NCI-H526 treated with DMSO at 0.1 percent for 48 hours (cell line): ENCODE measurements around the gene UNC13A.

ENCODE experiments used
- DNase-seq: peaks from one replicate; lab custom pipeline; 2025; lab: John Stamatoyannopoulos, UW

The UNC13A gene

GRCh38 chr19:17706750-17707181 is 18.6 kb upstream of the UNC13A start:
- DNase-seq, result no peak

DNA sequence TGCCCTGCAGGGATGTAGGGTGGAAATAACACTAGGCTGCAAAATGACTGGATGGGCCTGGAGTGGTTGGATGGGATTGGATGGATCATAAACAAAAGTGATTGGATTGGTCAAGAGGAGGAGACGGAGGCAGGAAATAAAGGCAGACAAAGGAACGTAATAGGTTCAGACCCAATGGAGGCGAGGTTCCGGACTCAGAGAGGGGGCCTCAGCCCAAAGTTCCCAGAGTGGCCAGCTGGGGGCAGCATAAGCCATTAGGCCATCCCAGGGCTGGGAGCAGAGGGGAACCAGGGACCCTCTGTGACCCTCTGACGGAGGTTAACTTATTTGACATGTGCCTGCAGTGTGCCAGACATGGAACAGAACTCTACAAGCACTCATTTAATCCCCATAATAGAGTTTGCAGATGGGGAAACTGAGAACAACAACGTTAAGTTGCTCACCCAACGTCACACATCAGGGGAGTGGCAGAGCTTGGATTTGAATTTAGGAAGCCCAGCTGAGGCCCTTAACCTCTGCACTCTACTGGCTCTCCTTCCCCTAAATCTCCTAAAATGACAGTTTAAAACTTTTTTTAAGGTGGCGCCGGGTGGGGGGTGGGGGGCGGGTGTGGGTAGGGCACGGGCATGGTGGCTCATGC is 15.8 kb upstream of the UNC13A start:
- DNase-seq, result no peak

GRCh38 chr19:17695198-17695597 is 7.0 kb upstream of the UNC13A start:
- no peak for DNase-seq

DNA sequence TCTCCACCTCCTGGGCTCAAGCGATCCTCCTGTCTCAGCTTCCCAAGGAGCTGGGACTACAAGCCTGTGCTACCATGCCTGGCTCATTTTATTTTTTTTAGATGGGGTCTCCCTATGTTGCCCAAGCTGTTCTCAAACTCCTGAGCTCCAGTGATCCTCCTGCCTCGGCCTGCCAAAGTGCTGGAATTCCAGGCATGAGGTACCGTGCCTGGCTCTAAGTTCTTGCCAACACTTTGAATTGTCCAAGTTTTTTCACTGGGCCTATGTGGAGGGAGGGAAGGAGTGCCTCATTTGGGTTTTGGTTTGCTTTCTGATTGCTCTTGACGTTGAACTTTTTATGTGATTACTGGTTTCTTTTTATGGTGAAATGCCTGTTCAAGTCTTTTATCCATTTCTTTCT is 4.4 kb upstream of the UNC13A start:
- no peak for DNase-seq

DNA sequence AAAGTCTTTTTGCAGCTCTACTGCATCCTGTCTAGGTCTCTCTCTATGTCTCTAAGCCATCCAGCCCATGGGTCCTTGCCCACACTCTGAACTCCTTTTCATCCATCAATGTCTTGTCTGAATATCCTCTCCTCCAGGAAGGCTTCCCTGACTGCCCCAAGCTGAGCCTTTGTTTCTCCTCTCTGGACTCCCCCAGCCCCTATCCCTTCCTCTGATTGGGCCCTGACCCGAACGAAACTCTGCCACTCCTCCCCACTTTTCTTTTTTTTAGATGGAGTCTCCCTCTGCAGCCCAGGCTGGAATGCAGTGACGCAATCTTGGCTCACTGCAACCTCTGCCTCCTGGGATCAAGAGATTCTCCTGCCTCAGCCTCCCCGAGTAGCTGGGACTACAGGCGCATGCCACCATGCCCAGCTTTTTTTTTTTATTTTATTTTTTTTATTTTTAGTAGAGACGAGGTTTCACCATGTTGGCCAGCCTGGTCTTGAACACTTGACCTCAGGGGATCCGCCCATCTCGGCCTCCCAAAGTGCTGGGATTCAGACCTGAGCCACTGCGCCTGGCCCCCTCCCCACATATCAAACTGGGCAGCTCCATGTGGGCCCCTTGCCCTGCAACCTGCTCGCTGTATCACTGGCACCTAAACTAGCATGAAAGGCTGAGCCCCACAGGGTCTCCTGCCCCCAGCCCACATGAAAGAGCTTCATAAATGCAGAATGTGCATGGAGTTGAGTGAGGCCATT is 870 bp upstream of the UNC13A start:
- DNase-seq, result no peak

DNA sequence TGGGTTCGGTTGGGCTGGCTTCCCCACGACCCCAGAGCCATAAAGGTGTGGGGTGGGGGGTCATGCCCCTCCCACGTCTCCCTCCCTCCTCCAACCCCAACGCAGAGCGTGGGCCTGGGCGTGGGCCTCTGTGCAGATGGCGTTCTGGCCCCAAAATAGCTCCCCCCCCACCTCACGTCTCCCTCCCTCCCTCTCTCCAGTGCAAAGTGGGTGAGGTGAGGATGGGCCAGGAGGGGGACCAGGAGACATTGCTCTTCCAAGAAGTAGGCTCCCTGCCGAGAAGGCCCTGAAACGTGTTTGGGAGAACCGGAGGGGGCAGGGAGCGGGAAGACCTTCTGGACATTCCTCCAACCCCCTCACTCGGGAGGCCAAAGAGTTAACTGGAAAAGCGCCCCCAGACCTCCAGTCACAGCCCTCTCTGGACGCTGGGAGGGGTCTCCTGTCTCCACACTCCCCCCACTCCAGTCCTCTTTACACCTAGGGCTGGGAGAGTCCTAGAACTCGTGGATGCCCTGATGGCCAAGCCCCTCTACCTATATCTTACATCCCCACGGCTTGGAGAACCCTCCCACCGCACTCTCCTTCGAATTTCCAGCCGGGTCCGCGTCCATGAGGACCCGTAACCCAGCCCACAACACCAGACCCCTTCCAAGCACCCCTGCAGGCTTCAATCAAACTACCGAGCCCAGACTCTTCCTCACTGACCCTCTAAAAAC is 855 bp downstream of the UNC13A start:
- DNase-seq, result no peak

DNA sequence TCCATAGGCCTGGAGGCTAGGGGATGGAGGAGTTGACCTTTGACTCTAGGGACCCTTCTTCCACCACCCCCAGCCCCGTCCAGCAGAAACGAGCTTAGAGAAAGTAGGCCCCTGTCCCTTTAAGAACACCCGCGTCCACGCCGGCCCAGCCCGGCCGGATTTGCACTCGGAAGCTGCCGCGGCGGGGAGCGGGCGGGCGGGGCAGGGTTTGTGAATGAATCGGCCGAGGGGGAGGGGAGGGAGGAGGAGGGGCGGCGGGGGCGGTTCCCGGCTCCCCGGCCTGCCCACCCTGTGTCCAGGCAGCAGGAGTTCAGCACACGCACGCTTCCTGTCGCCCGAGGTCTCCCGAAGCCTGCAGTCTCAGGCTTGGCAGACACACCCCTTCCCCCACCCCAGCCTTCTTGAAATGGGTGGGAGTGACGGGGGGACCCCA is 1.5 kb downstream of the UNC13A start:
- DNase-seq, result peak; percentile 11

DNA sequence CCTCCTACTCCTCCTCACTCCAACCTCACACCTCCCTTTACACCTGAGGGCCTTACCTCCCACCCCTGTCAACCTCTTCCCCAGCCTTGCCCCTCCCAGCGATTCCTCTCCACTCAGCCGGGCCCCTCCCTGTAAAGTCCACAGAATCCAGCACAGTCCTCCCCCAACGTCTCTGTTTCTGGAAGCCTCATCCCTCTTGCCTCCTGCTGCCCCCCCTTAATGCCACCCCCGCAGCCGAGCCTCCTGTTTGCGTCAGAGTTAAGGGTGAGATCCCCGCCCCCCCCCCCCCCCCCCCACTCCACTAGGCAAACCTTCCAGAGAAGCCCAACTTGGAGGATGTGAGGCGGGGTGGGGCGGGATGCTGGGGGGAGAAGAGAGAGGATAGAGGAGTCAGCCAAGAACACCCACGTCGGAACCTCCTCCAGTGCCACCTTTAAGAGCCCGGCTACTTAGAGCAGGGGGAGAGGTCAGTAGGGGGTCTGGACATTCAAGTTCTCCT is 2.1 kb downstream of the UNC13A start:
- no peak for DNase-seq

GRCh38 chr19:17685451-17686022 is 2.6 kb downstream of the UNC13A start:
- DNase-seq, result no peak

DNA sequence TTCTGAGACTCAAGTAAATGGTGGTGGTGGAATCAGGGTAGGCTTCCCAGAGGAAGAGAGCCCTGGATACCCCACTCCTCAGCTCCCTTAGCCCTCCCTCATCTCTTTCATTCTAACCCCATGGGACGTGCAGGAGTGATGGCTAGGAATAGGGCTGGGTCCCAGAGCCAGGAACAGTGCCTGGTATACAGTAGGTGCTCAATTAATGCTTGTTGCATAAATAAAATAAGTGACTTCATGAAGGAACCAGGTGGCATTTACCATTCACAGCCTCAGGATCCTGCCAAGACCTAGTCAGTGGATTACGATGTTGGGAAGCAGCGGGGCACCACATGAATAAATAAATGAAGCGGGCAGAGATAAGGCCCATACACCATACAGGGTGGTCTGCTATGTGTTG is 3.9 kb downstream of the UNC13A start:
- no peak for DNase-seq

DNA sequence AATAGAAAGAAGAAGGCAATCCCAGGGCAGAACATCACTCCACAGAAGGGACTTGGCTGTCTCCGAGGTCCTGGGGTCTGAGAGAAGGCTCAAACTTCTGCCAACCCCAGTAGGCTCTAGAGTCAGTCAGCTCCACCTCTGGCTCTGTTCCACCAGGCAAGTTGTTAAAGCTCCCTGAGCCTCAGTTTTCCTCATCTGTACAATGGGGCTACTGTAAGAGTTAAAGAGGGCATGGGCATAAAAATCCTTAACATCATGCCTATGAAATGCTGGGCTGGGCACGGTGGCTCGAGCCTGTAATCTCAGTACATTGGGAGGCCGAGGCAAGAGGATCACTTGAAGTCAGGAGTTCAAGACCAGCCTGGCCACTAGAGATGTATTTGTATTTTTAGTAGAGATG is 5.1 kb downstream of the UNC13A start:
- DNase-seq, result no peak

DNA sequence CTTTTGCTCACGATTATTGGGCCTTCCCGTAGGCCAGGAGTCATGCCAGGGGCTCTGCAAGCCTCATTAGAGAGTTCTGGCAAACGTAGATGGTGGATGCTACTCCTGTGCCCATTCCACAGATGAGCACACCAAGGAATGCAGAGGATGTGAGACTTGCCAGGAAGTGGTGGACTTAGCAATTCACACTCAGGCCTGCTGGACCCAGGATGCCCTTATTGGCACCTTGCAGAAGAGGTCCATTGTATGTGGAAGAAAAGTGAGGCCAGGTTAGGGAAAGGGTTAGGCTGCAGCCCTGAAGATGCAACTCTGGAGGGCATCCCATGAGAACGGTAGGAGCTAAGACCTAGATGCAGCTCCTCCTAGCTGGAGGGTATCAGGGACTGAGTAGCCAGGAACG is 5.9 kb downstream of the UNC13A start:
- DNase-seq, result no peak

- DNase-seq, result no peak
Measured at GRCh38 chr19:17681505-17682125, 6.5 kb downstream of the UNC13A start.

DNA sequence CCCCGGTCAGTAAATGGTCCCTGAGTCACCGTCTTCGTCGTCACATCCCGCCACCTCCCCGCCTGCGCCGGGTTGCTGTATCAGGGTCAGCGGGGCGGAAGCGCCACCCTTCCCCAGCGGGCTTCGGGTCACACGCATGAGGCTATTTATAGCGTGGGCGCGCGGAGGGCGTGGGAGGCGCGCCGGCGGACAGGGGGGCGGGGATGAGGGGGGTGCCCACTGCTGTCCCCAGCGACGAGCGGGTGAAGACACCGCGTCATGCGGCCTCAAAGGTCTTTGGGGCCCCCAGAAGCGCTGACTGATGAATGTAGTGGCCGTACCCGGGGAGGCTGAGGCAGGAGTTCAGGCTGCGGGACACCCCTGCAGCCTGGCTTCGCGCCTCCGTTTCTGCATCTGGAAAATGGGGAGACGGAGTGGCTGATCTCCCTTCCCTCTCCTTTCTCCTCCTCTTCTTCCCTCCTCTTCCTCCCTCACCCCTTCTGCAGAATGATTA is 7.9 kb downstream of the UNC13A start:
- DNase-seq, result no peak

DNA sequence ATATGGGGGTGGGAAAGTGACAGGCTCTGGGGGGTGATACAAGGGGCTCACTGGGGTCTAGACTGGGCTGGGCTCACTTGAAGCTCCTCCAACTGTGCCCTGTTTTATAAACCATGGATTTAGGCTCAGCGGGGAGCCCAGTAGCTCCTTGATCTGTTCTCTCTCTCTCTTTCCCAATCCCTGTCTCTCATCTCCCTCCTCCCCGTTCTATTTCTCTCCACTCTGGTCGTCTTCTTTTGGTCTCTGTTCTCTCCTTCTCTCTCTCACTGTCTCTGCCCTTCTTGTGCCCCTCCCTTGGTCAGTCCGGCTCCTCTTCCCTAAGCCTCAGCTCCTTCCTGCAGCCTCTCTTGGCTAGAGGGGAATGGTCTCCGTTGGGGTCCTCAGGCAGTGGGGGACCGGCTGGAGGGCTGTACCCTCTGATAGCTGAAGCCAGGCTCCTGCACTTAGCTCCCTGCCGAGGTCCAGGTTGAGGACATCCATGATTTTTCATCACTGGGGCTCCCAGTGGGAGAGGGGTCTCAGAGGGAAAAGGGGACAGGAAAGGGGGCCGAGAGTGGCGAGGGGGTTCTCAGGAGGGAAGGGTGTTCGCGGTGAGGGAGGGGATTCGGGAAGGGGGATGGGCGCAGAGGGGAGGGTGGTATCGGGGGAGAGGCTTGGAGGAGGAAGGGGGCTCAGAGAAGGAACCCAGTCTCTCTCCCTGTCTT is 8.5 kb downstream of the UNC13A start:
- no peak for DNase-seq

DNA sequence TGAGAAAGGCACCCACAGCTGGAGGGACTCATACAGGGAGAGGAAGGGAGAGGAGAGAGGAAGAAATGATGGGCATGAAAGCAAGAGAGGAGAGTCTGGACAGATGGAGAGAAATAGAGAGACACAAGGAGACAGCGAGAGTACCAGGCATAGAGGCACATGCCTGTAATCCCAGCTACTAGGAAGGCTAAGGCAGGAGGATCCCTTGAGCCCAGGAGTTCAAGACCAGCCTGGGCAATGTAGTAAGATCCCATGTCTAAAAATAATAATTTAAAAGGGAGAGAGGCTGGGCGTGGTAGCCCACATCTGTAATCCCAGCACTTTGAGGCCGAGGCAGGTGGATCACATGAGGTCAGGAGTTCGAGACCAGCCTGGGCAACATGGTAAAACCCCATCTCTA is 9.3 kb downstream of the UNC13A start:
- DNase-seq, result no peak

GRCh38 chr19:17677002-17677401 is 11.2 kb downstream of the UNC13A start:
- no peak for DNase-seq

DNA sequence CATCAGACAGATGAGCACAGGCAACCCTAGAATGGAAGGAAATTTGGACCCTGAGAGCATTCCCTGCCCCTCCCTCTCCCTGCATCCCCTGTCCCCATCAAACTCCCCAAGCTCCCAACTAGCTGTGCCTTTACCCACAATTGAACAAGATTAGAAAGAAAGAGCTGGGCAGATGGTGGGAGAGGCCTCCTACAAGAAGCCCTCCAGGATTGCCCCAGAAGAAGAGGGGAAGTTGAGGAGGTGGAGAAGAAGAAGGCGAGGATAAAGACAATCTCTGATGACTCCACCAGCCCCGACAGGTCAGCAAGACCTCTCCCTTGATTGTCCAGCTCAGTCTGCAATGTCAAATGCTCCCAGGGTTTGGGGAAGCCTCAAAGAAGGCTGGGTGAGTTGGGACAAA is 11.9 kb downstream of the UNC13A start:
- no peak for DNase-seq

GRCh38 chr19:17673937-17674799 is 14.0 kb downstream of the UNC13A start:
- no peak for DNase-seq

- no peak for DNase-seq
Measured at GRCh38 chr19:17671906-17672305, 16.2 kb downstream of the UNC13A start.
